IMR-90 (cell line): ENCODE results near the gene MYO1H. TPM values are rescaled to one million over a fixed set of nuclear protein-coding genes. Genes with fewer than 3 reads are reported as not detected.

Source experiments
- ATAC-seq: fragments of 200-7000 bp; cut with Tn5 transposase; 2 replicates; pipeline ENCODE4 v1.9.1; 2020; ENCODE audit warnings: low read depth, mild to moderate bottlenecking, moderate library complexity
- BruUV-seq: library from RNA; stranded (reverse); fragments of 400-500 nt; replicated peaks from 2 replicates; lab custom pipeline; 2021; lab: Mats Ljungman, UMichigan
- CTCF ChIA-PET: fragments of 300-600 bp; formaldehyde crosslinking; extraction: SDS; loops from one replicate; lab custom pipeline; 2021; ENCODE audit warnings: antibody characterized with exemption; lab: Yijun Ruan, JAX
- POLR2A ChIA-PET: fragments of 300-600 bp; sonication (Branson Sonifier 250); formaldehyde crosslinking; loops from one replicate; lab custom pipeline; 2022; ENCODE audit warnings: antibody characterized with exemption; ENCODE audit not compliant: unreplicated experiment; lab: Charles Lee
- DNase-seq: peaks from one replicate; pipeline ENCODE4 v3.0.0; 2013
- H2AFZ ChIP-seq: replicated peaks from 2 replicates; pipeline ENCODE3; 2013; ENCODE audit warnings: low read length, mild to moderate bottlenecking; ENCODE audit not compliant: poor library complexity
- H2AK5ac ChIP-seq: 2 replicates; pipeline ENCODE4 v1.6.1; 2013; ENCODE audit warnings: low read depth, low read length, inconsistent platforms
- H2AK9ac ChIP-seq: replicated peaks from 2 replicates; pipeline ENCODE3; 2013; ENCODE audit warnings: mild to moderate bottlenecking, low read depth, low read length, moderate library complexity; ENCODE audit not compliant: poor library complexity
- H2BK120ac ChIP-seq: 2 replicates; pipeline ENCODE4 v1.6.1; 2013; ENCODE audit warnings: low read depth, low read length, inconsistent platforms
- H2BK15ac ChIP-seq: 3 replicates; pipeline ENCODE4 v1.6.1; 2013; ENCODE audit warnings: low read depth, low read length, inconsistent platforms
- H2BK20ac ChIP-seq: 2 replicates; pipeline ENCODE4 v1.6.1; 2013; ENCODE audit warnings: low read depth, mild to moderate bottlenecking, inconsistent platforms, low read length, moderate library complexity
- H2BK5ac ChIP-seq: 2 replicates; pipeline ENCODE4 v1.6.1; 2013; ENCODE audit warnings: mild to moderate bottlenecking, low read depth, low read length, inconsistent platforms; ENCODE audit not compliant: poor library complexity, severe bottlenecking
- H3K14ac ChIP-seq: replicated peaks from 2 replicates; pipeline ENCODE4 v1.6.1; 2013; ENCODE audit warnings: low read depth, low read length, inconsistent platforms
- H3K18ac ChIP-seq: 2 replicates; pipeline ENCODE4 v1.6.1; 2013; ENCODE audit warnings: low read depth, low read length, control low read depth
- H3K23ac ChIP-seq: 2 replicates; pipeline ENCODE4 v1.6.1; 2013; ENCODE audit warnings: low read depth, low read length, inconsistent platforms
- H3K27ac ChIP-seq: 2 replicates; pipeline ENCODE4 v1.5.1; 2013; ENCODE audit warnings: mild to moderate bottlenecking, control low read depth, low read length; ENCODE audit not compliant: insufficient read depth
- H3K27me3 ChIP-seq: 2 replicates; pipeline ENCODE4 v1.6.1; 2013; ENCODE audit warnings: low read length; ENCODE audit not compliant: control insufficient read depth, insufficient read depth
- H3K36me3 ChIP-seq: 2 replicates; pipeline ENCODE4 v1.6.1; 2013; ENCODE audit warnings: low read length, mixed read lengths; ENCODE audit not compliant: control insufficient read depth, insufficient read depth
- H3K4ac ChIP-seq: 2 replicates; pipeline ENCODE4 v1.6.1; 2013; ENCODE audit warnings: low read depth, low read length, inconsistent platforms
- H3K4me1 ChIP-seq: 2 replicates; pipeline ENCODE4 v1.6.1; 2013; ENCODE audit warnings: low read length, mixed read lengths; ENCODE audit not compliant: control insufficient read depth, insufficient read depth
- H3K4me2 ChIP-seq: 2 replicates; pipeline ENCODE4 v1.6.1; 2013; ENCODE audit warnings: low read depth, mild to moderate bottlenecking, control low read depth, low read length, moderate library complexity
- H3K4me3 ChIP-seq: 2 replicates; pipeline ENCODE4 v1.5.1; 2013; ENCODE audit warnings: low read depth, mild to moderate bottlenecking, control low read depth, low read length, moderate library complexity; ENCODE audit not compliant: insufficient read depth
- H3K56ac ChIP-seq: 2 replicates; pipeline ENCODE4 v1.6.1; 2013; ENCODE audit warnings: low read length, inconsistent platforms; ENCODE audit not compliant: insufficient read depth; ENCODE audit errors: extremely low read depth
- H3K79me1 ChIP-seq, 2 experiments: 2 replicates each; pipeline ENCODE4 v1.6.1; 2013; ENCODE audit warnings: low read length in 2 of 2, inconsistent platforms in 1 of 2, low read depth in 1 of 2
- H3K9ac ChIP-seq: 2 replicates; pipeline ENCODE4 v1.6.1; 2013; ENCODE audit warnings: low read depth, low read length, control low read depth
- H3K9me1 ChIP-seq: 2 replicates; pipeline ENCODE4 v1.6.1; 2013; ENCODE audit warnings: low read length, inconsistent platforms; ENCODE audit not compliant: insufficient read depth
- H3K9me3 ChIP-seq: 2 replicates; pipeline ENCODE4 v1.6.1; 2013; ENCODE audit warnings: low read length; ENCODE audit not compliant: control insufficient read depth, insufficient read depth
- H4K20me1 ChIP-seq: 2 replicates; pipeline ENCODE4 v1.6.1; 2013; ENCODE audit warnings: low read length, inconsistent platforms; ENCODE audit not compliant: insufficient read depth
- H4K5ac ChIP-seq: 2 replicates; pipeline ENCODE4 v1.6.1; 2013; ENCODE audit warnings: mild to moderate bottlenecking, low read depth, low read length, control low read depth
- H4K8ac ChIP-seq, 2 experiments: 2 replicates each; pipeline ENCODE4 v1.6.1; 2013; ENCODE audit warnings: low read depth in 2 of 2, low read length in 2 of 2, control low read depth in 1 of 2, inconsistent platforms in 1 of 2
- H4K91ac ChIP-seq: 2 replicates; pipeline ENCODE4 v1.6.1; 2013; ENCODE audit warnings: low read depth, low read length, inconsistent platforms; ENCODE audit not compliant: insufficient read depth
- BHLHE40 ChIP-seq: fragments of 150-350 bp; IDR thresholded peaks from 2 replicates; pipeline ENCODE4 v1.6.1; 2016; ENCODE audit warnings: mild to moderate bottlenecking, low read depth, low read length
- CEBPB ChIP-seq: IDR thresholded peaks from 2 replicates; pipeline ENCODE4 v1.6.1; 2012; ENCODE audit warnings: low read depth, low read length, improper control_type of control experiment
- CHD1 ChIP-seq: IDR thresholded peaks from 2 replicates; pipeline ENCODE4 v1.6.1; 2012; ENCODE audit warnings: low read depth, low read length, improper control_type of control experiment
- FOS ChIP-seq: fragments of 150-350 bp; IDR thresholded peaks from 2 replicates; pipeline ENCODE4 v1.6.1; 2016; ENCODE audit warnings: low read depth, low read length
- MAFK ChIP-seq: IDR thresholded peaks from 2 replicates; pipeline ENCODE4 v1.6.1; 2012; ENCODE audit warnings: low read depth, low read length, improper control_type of control experiment
- MAZ ChIP-seq: IDR thresholded peaks from 2 replicates; pipeline ENCODE4 v1.6.1; 2012; ENCODE audit warnings: low read depth, mild to moderate bottlenecking, low read length, improper control_type of control experiment, moderate library complexity, borderline replicate concordance
- MXI1 ChIP-seq: IDR thresholded peaks from 2 replicates; pipeline ENCODE4 v1.6.1; 2012; ENCODE audit warnings: low read depth, mild to moderate bottlenecking, low read length, moderate library complexity, borderline replicate concordance
- NFE2L2 ChIP-seq: fragments of 150-350 bp; IDR thresholded peaks from 2 replicates; pipeline ENCODE4 v1.6.1; 2016; ENCODE audit warnings: low read depth, mild to moderate bottlenecking, low read length
- POLR2A ChIP-seq: IDR thresholded peaks from 2 replicates; pipeline ENCODE4 v1.6.1; 2012; ENCODE audit warnings: mild to moderate bottlenecking, low read depth, low read length
- RAD21 ChIP-seq: IDR thresholded peaks from 2 replicates; pipeline ENCODE4 v1.6.1; 2012; ENCODE audit warnings: low read length, improper control_type of control experiment
- RCOR1 ChIP-seq: IDR thresholded peaks from 2 replicates; pipeline ENCODE4 v1.6.1; 2012; ENCODE audit warnings: mild to moderate bottlenecking, low read length, improper control_type of control experiment; ENCODE audit not compliant: insufficient replicate concordance
- RFX5 ChIP-seq: IDR thresholded peaks from 2 replicates; pipeline ENCODE4 v1.8.0; 2012; ENCODE audit warnings: low read depth, mild to moderate bottlenecking, low read length, moderate library complexity
- SMC3 ChIP-seq: fragments of 150-350 bp; IDR thresholded peaks from 2 replicates; pipeline ENCODE4 v1.6.1; 2016; ENCODE audit warnings: low read depth, mild to moderate bottlenecking, antibody characterized with exemption, low read length, moderate library complexity
- WGBS, 2 experiments: methylation state at CpG; one replicate each; pipeline versions ENCODE4 v1.1.5 to v1.1.7; 2013; ENCODE audit warnings: missing lambda C conversion rate in 2 of 2; ENCODE audit not compliant: insufficient read length in 1 of 2; ENCODE audit errors: extremely low coverage in 2 of 2; 5-methylcytosine and 5-hydroxymethylcytosine counted together
- dilution Hi-C: fragments of 300-500 bp; cut with HindIII; formaldehyde crosslinking; loops from one replicate; pipeline ENCODE4 v1.14.3; 2018; ENCODE audit warnings: low sequenced_read_pairs; ENCODE audit not compliant: unreplicated experiment
- in situ Hi-C: fragments of 300-500 bp; cut with MboI; formaldehyde crosslinking; loops from 3 replicates; pipeline ENCODE4 v1.14.3; 2019; ENCODE audit warnings: low sequenced_read_pairs, inconsistent platforms, mixed read lengths
- intact Hi-C: fragments of 100-400 bp; cut with micrococcal nuclease; formaldehyde crosslinking; loops from 2 replicates; pipeline ENCODE4 v1.10.0; 2022
- polyA plus RNA-seq, 3 experiments: library from polyadenylated mRNA; depleted of rRNA; stranded (reverse); fragments of >200 nt; gene quantifications; 2 replicates each; pipeline ENCODE4 v1.2.3, GENCODE V29; 2012; ENCODE audit warnings: low replicate concordance in 1 of 3
- total RNA-seq: library from RNA; depleted of rRNA; stranded (reverse); fragments of >200 nt; gene quantifications from 2 replicates; pipeline ENCODE4 v1.2.3, GENCODE V29; 2012
- TF ChIP-seq, protein P1 (sequence below): fragments of 150-350 bp; IDR thresholded peaks from 2 replicates; pipeline ENCODE4 v1.6.1; 2017; ENCODE audit warnings: mild to moderate bottlenecking, antibody characterized with exemption, low read length, low read depth
- TF ChIP-seq, protein P2 (sequence below): conservative IDR thresholded peaks from 2 replicates; pipeline ENCODE4 v1.5.1; 2012; ENCODE audit warnings: mild to moderate bottlenecking, low read depth, low read length, improper control_type of control experiment
- TF ChIP-seq, protein P3 (sequence below): fragments of 150-350 bp; IDR thresholded peaks from 2 replicates; pipeline ENCODE4 v1.6.1; 2016; ENCODE audit warnings: low read depth, mild to moderate bottlenecking, low read length, moderate library complexity, borderline replicate concordance

MYO1H gene
- total and polyA plus RNA-seq, 2 of the 4 experiments (the other 2 are of a cell fraction): not detected

DNA sequence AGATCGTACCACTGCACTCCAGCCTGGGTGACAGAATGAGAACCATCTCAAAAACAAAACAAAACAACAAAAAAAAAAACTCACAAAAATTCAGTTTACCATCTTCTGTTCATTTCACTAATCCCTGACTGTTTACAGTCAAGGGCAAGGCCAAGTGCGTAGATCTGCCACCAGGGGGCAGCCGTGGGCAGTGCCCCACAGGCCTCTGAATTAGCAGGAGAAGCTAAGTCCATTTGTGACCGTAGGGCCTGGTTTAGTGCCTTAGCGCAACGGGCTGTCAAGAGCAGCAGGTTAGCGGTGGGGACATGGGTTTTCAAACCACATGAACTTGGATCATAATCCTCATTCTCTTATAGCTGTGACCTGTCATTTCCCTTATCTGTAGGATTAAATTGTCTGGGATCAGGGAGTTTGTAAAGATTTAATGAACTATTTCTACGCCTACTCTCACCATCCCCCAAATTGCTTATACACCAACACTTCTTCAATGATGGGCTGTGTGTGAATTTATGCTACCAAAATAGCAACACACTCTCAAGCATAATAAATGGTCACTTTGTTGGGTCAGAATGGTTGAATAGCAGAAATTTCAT lies 80.4 kb downstream of the MYO1H start:
- H4K8ac ChIP-seq: no peak overlapping the region
- H3K18ac ChIP-seq: no peak overlapping the region
- ChIA-PET POLR2A (no interaction called here), CTCF (interaction anchor here (0.5 to 1.3 kb wide), 22 partner anchors 9 to 701 kb away, joined by 3 to 8 read pairs (median 4); partner anchors contain the start of gene KCTD10)
- H3K4me1 ChIP-seq: no peaks in the 10 kb centered on the region
- H3K79me1 ChIP-seq: no peaks in the 10 kb centered on the region
- ATAC-seq (peak; percentile 98), DNase-seq (peak; percentile 79)
- H4K20me1 ChIP-seq: no peaks in the 10 kb centered on the region
- H4K5ac ChIP-seq: no peak overlapping the region
- no peak overlapping the region for H2BK20ac ChIP-seq
- no peaks in the 10 kb centered on the region for H3K9me1 ChIP-seq
- peak overlapping the region; percentile 79 for H2AFZ ChIP-seq
- H3K4me2 ChIP-seq: no peak overlapping the region
- H2BK5ac ChIP-seq: no peak overlapping the region
- TF ChIP-seq CEBPB (no peak), CHD1 (no peak), SMC3 (peak; percentile 87), RAD21 (peak; percentile 87), RFX5 (no peak), MXI1 (no peak), RCOR1 (no peak), MAZ (no peak), MAFK (no peak), POLR2A (no peak), NFE2L2 (no peak), BHLHE40 (no peak), FOS (no peak)
- TF ChIP-seq, protein P1, sequence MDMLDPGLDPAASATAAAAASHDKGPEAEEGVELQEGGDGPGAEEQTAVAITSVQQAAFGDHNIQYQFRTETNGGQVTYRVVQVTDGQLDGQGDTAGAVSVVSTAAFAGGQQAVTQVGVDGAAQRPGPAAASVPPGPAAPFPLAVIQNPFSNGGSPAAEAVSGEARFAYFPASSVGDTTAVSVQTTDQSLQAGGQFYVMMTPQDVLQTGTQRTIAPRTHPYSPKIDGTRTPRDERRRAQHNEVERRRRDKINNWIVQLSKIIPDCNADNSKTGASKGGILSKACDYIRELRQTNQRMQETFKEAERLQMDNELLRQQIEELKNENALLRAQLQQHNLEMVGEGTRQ: no peak
- TF ChIP-seq, protein P2, sequence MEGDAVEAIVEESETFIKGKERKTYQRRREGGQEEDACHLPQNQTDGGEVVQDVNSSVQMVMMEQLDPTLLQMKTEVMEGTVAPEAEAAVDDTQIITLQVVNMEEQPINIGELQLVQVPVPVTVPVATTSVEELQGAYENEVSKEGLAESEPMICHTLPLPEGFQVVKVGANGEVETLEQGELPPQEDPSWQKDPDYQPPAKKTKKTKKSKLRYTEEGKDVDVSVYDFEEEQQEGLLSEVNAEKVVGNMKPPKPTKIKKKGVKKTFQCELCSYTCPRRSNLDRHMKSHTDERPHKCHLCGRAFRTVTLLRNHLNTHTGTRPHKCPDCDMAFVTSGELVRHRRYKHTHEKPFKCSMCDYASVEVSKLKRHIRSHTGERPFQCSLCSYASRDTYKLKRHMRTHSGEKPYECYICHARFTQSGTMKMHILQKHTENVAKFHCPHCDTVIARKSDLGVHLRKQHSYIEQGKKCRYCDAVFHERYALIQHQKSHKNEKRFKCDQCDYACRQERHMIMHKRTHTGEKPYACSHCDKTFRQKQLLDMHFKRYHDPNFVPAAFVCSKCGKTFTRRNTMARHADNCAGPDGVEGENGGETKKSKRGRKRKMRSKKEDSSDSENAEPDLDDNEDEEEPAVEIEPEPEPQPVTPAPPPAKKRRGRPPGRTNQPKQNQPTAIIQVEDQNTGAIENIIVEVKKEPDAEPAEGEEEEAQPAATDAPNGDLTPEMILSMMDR: peak; percentile 96
- TF ChIP-seq, protein P3, sequence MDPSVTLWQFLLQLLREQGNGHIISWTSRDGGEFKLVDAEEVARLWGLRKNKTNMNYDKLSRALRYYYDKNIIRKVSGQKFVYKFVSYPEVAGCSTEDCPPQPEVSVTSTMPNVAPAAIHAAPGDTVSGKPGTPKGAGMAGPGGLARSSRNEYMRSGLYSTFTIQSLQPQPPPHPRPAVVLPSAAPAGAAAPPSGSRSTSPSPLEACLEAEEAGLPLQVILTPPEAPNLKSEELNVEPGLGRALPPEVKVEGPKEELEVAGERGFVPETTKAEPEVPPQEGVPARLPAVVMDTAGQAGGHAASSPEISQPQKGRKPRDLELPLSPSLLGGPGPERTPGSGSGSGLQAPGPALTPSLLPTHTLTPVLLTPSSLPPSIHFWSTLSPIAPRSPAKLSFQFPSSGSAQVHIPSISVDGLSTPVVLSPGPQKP: no peak
- H4K91ac ChIP-seq: no peak overlapping the region
- no peak overlapping the region for H3K14ac ChIP-seq
- no CpG with 5 or more reads among the region's 8 CpGs for WGBS, 2 experiments
- no peak overlapping the region for H2AK5ac ChIP-seq
- H3K23ac ChIP-seq: no peak overlapping the region
- peaks cover 13% of the 10 kb centered on the region; the same call in 1 of the 2 replicates for H3K27me3 ChIP-seq
- no peak overlapping the region for H3K27ac ChIP-seq
- dilution Hi-C loops: no loop called here
- no peak overlapping the region for H3K4me3 ChIP-seq
- no peak overlapping the region for H2BK120ac ChIP-seq
- in situ Hi-C loops: loop anchor here (10.0 kb wide), 1 partner anchor 347 kb away; no protein-coding TSS in a partner anchor
- BruUV-seq: no TSS peak
- H3K4ac ChIP-seq: no peak overlapping the region
- H3K36me3 ChIP-seq: no peaks in the 10 kb centered on the region
- intact Hi-C loops: loop anchor here (1.0 to 5.0 kb wide), 4 partner anchors 49 to 347 kb away; partner anchors contain the start of genes KCTD10, MMAB, MVK and UBE3B
- H2AK9ac ChIP-seq: peak overlapping the region; percentile 12
- no peak overlapping the region for H3K9ac ChIP-seq
- no peak overlapping the region for H3K56ac ChIP-seq
- no peak overlapping the region for H2BK15ac ChIP-seq
- H3K9me3 ChIP-seq: no peaks in the 10 kb centered on the region
